HG03196 (cell line): Measurements from ENCODE around the gene SLC16A10.
"Not testable (repeated sequence)": the region's sequence is repeated elsewhere in the genome, so short reads cannot be mapped to it uniquely, and the experiment has no call there.

ENCODE experiments used
- ATAC-seq: cut with Tn5 transposase; IDR thresholded peaks from one replicate; pipeline ENCODE4 v1.9.1; 2021; ENCODE audit not compliant: unreplicated experiment

Gene SLC16A10

DNA sequence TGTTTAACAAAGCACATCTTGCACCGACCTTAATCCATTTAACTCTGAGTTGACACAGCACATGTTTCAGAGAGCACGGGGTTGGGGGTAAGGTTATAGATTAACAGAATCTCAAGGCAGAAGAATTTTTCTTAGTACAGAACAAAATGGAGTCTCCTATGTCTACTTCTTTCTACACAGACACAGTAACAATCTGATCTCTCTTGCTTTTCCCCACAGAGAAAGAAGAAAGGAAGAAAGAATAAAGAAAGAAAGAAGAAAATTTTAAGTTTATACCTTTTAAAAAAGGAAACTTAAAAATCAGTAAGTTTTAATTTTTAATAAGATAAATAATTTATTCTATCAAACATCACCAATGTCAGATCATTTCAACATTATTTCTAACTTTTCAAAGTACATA is 168.5 kb downstream of the SLC16A10 start:
- ATAC-seq = not testable (repeated sequence)

DNA sequence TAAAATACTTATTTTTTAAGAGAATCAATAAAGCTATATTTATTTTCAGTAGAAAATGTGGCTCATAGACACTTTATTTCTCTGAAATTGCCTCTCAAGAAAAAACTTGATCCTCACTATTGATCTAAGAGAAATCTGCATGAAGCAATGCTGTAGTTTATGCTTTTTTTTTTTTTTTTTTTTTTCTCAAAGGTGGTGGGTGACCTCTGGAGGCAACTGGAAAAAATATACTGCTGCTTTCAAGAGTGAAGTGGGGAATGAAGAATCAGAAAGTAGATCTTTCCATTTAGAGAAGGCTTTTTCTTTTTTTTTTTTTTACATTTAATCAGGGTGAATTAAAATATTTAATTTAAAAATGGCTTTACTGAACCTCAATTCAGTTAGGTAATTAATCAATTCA is 169.3 kb downstream of the SLC16A10 start:
- no peak for ATAC-seq

DNA sequence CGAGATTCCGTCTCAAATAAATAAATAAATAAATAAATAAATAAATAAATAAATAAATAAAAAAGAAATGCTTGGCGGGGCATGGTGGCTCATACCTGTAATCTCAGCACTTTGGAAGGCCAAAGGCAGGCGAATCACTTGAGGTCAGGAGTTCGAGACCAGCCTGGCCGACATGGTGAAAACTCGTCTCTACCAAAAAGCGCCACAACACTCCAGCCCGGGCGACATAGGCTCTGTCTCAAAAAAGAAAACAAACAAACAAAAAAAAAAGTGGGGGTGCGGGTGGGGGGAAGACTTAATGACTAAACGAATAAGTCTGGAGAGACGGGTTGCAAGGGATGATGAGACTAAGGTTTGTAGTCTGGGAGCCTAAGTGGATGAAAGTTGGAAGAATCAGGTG is 170.7 kb downstream of the SLC16A10 start:
- no peak for ATAC-seq

DNA sequence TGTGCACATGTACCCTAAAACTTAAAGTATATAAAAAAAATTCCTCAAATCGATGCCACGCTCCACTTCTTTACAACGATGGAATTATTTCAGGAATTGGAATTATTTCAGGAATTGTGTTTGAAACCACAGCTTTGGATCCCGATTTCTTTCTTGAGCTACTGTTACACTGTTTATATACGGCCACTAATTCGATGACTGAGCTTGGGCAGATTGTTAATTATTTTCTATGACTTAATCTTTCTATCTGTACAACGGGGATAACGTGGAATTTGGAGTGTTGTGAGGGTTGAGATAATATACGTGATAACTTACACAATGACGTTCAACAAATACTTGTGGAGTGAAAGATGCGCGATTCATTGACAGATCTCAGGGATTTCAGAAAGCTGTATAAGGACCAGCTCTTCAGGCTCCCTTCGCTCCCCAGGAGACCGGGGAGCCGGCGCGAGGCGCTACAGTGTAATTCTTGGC is 171.3 kb downstream of the SLC16A10 start:
- ATAC-seq = no peak

DNA sequence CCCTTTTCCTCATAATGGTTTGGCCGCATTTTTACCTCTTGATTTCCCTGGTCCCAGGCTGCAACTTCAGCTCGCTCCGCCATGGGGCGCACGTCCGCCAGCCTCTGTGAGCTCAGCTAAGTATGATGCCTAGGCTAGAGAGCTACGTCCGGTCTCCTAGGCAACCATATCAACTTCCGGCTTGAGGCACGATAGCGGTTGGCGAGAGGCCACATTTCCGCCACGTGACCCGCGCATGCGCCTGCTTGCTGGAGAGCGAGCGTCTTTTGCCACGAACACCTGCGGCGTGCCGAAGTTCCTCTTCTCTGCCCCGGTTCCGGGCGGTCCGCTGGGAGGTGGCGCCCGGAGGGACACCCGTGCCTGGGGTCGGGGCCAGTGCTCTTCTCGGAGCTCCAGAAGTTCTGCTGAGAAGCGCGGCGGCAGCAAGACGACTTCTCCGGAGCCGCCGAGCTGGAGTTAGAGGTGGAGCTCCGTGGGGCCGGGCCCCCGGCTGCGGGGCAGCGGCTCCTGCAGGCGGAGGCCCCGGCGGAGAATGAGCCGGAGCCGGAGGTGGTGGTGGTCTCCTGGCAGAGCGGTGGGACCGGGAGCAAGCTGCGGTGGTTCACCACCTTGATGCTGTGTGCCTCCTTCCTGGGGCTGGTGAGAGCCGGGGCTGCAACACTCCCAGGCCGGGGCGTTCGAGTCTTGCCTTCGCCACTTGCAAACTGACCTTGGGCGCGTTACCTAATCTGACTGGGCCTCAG is 172.0 kb downstream of the SLC16A10 start:
- peak; percentile 99 for ATAC-seq

DNA sequence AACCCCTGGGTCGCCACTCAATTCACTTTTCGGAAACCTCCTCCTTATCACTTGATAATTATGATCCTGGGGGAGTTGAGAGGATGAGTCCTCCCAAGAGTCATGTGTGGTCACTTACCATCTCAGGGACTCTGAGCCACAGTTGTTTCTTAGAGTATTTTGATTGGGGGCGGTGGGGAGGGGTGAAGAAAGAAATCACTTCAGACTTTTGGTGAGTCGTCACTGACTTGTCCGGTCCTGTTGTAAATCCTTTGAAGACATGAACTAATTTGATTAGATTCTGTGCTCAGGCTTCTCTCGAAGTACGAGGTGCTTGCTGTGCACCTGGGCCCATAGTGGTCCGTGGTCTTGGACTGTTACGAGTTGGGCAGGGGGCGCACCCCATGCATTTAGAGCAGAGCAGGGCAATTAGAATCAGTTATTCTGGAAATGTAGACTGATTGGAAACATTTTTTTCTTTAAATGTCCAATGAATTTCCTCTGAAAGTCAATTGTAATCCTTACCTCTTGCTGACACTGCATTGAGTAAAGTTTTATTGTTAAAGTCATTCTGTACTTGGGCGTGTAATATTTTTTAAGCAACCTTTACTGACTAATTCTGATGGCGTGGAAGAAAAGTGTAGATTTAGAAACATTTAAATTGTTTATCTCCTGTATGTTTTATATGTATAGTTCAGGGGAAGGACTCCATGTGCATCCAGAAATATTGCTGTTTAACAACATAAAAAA is 173.4 kb downstream of the SLC16A10 start:
- ATAC-seq = no peak

DNA sequence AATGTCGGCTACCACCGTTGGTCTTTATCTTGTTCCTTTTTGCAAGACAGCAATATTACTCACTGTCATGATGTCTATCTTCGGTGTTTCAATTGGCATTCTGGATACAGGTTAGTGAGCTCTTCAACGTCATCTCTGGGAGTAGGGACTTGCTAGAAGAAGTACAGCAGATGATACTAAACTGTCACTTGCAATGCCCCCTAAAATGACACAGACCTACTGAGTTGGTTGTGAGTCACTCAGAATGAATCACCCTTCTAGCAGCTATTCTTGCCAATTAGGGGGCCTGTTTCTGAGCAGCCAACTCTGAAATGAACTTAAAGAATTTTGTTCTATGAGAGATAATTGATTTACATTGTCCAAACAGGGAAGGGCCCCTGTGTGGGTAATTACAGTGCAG is 176.5 kb downstream of the SLC16A10 start:
- no peak for ATAC-seq

DNA sequence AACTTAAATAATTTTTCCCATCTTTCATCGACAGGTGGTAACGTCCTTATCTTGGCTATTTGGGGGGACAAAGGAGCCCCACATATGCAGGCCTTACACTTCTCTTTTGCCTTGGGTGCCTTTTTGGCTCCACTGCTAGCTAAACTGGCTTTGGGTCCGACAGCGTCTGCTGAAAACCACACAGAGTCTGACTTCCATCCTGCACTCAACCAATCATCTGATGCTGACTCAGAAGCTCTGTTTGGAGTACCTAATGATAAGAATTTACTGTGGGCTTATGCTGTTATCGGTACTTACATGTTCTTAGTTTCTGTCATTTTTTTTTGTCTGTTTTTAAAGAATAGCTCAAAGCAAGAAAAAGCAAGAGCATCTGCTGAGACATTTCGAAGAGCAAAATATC is 178.5 kb downstream of the SLC16A10 start:
- ATAC-seq = no peak

DNA sequence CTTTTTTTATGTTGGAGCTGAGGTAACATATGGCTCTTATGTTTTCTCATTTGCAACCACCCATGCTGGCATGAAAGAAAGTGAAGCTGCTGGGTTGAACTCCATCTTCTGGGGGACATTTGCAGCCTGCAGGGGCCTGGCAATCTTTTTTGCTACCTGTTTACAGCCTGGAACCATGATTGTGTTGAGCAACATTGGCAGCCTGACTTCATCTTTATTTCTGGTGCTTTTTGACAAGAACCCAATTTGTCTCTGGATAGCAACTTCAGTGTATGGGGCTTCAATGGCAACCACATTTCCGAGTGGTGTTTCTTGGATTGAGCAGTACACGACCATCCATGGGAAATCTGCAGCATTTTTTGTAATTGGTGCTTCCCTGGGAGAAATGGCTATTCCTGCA is 179.0 kb downstream of the SLC16A10 start:
- no peak for ATAC-seq

DNA sequence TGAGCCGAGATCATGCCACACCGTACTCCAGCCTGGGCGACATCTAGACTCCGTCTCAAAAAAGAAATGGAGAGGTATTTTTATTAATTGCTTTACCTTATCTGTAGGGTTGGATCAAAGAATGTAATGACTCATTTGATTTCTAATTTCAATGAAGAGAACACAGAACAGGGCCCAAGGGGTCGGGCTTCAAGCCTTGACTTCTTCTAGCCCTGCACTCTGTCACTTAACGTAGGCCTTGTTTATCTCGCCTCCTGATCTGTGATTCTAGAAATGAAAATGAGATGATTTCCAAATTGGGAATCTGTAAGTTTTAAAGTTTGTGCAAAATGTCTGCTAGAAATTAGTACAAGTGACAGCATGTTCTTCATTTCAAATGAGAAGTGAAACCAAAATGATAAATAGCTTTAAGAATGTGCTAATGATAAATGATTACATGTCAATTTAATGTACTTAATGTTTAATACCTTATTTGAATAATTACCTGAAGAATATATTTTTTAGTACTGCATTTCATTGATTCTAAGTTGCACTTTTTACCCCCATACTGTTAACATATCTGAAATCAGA is 180.5 kb downstream of the SLC16A10 start:
- no peak for ATAC-seq

DNA sequence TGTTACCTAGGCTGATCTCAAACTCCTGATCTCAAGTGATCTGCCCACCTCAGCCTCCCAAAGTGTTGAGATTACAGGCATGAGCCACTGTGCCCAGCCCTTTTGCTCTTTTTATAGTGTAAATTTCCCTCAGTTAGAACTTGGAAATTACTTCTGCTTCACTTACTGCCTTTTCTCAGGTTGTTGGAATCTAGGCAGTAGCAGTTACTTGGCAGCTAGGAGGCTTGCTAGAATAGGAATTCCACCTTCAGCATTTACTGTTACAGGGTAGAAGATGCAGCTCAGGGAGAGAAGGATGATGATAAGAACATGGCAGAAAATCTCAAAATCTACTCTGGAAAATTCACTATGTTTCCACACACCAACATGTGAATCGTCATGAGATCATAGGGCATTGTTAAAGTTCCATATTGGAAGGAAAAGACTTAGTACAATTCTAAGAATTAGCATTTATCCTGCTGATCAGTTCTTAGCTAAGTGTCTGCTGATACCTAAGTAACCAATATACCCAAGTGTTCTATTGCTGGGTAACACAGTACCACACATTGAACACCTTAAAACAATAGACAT is 182.2 kb downstream of the SLC16A10 start:
- ATAC-seq = no peak

DNA sequence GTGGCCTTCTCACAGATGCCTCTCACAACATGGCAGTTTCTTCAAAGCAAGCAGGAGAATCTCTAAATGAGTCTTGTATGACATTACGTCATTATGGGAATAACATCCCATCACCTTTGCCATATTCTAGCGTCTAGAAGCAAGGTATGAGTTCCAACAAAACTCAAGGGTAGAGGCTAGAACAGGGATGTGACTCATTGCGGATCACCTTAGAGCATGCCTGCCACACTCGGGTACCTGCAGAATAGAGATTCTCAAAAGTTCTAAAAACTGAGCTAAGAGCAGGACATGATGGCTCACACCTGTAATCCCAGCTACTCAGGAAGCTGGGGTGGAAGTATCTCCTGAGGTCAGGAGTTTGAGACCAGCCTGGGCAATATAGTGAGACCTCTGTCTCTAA is 182.8 kb downstream of the SLC16A10 start:
- ATAC-seq = no peak

DNA sequence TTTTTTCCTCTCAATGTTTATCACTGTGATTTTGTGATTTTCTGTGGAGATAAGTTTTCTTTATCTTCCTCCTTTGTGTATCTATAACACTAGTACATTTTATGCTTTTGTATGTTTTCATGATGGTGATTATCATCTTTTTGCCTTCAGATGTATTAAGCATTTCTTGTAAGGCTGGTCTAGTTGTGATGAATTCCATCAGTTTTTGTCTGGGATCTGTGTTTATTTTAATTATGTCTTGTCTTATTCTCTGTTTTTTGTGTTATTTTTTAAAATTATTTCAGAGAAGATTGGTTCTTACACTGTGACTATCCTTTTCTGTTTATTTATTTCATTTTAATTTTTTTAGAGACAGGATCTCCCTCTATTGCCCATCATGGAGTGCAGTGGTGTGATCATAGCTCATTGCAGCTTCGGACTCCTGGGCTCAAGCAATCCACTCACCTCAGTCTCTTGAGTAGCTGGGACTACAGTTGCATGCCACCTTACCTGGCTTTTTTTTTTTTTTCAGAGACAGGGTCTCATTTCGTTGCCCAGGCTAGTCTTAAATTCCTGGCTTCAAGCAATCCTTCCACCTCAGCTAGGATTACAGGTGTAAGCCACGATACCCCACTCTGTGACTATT is 187.4 kb downstream of the SLC16A10 start:
- no peak for ATAC-seq

DNA sequence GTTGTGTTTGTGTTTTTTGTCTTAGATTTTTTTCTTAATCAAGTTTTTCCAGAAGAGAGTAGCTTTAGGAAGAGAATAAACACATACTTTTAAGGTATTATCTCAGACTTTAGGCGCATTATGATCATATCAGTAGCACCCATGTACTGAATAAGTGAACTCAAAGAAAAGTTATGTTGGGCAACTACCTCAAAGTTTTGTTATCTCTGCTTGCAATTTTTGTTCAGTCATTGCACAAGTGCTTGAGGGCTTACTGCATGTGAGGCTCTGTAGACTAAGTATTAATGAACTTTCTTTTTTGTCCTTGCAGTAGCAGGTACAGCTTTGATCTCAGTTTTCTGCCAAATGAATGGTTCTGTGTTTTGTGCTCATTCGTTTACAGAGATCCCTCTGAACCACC is 189.0 kb downstream of the SLC16A10 start:
- no peak for ATAC-seq

DNA sequence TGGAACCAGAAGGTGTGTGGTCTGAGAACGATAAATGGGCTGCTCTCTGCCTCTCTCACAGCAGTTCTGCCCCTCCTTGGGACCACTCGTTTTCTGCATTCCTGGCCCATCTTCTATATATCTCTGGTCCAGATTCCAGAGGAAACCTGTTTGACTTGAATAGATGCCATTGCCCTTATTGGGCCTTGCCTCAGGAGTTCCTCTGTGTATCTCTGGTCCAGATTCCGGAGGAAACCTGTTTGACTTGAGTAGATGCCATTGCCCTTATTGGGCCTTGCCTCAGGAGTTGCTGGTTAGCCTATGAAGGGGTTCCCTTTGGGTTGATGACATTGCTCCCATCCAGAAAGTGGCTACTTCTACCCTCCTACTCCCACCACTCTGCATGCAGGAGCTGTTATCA is 189.4 kb downstream of the SLC16A10 start:
- ATAC-seq = no peak

DNA sequence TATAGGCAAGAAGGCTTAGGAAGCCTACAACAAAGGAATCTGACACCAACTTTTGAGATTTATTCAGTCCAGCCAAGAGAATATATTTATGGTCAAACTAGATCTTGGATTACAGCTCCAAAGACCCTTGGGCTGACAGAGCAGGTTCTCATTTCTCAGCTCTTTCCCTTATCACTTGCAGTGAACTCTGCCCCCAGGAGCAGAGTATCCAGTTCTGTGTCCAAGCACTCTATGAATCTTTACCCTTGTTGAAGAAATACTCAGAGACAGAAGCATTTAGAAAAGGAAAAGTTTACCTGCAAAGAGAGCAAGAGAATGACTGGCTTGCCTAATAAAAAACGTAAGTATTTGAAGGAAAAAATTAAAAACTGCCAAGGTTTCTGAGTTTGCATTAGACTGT is 190.5 kb downstream of the SLC16A10 start:
- ATAC-seq = no peak

DNA sequence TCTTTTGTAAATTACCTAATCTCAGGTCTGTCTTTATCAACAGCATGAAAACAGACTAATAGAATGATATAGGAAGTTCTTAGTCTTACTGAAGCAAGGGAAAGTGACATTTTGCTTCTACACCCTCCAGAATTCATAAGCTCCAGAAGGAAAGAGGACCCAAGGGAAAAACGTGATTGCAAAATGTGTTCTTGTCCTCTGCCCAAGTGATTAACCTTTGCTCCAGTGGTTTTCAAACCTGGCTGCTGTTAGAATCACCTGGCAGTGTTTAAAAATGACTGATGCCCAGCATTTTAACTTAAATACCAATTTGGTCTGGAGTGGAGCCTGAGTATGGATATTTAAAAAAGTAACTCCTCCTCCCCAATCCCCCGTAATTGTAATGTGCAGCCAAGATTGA is 191.4 kb downstream of the SLC16A10 start:
- no peak for ATAC-seq

DNA sequence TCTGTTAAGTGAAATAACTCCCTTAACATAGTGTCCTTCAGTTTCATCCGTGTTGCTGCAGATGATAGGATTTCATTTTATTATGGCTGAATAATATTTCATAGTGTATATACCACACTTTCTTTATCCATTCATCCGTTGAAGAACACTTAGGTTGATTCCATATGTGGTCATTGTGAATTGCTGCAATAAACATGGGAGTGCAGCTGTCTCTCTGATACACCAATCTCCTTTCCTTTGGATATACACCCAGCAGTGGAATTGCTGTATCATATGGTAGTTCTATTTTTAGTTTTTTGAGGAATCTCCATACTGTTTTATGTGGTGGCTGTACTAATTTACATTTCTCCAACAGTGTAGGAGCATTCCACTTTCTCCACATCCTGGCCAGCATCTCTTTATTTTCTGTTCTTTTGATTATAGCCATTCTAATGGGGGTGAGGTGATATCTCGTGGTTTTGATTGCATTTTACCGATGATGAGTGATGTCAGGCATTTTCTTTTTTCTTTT is 193.2 kb downstream of the SLC16A10 start:
- no peak for ATAC-seq
